BE2C (cell line): ENCODE results near the gene MLH1.

Source experiments
- DNase-seq: peaks from one replicate; pipeline ENCODE4 v3.0.0-alpha.2; 2020
- H3K27me3 ChIP-seq: fragments of 250-450 bp; sonication (Bioruptor Pico); 2 replicates; pipeline ENCODE4 v1.5.1; 2020; ENCODE audit warnings: mild to moderate bottlenecking
- H3K36me3 ChIP-seq: fragments of 250-450 bp; sonication (Bioruptor Pico); 2 replicates; pipeline ENCODE4 v1.5.1; 2020; ENCODE audit warnings: mild to moderate bottlenecking
- H3K4me1 ChIP-seq: fragments of 250-450 bp; sonication (Bioruptor Pico); 2 replicates; pipeline ENCODE4 v1.5.1; 2020
- H3K4me3 ChIP-seq: 2 replicates; pipeline ENCODE4 v1.5.1; 2011; ENCODE audit warnings: low read depth, low read length
- H3K9me3 ChIP-seq: fragments of 250-450 bp; sonication (Bioruptor Pico); 2 replicates; pipeline ENCODE4 v1.5.1; 2020
- TF ChIP-seq, protein P1 (sequence below): IDR thresholded peaks from 2 replicates; pipeline ENCODE4 v1.5.1; 2012; ENCODE audit warnings: mild to moderate bottlenecking, low read depth, low read length

The MLH1 gene

DNA sequence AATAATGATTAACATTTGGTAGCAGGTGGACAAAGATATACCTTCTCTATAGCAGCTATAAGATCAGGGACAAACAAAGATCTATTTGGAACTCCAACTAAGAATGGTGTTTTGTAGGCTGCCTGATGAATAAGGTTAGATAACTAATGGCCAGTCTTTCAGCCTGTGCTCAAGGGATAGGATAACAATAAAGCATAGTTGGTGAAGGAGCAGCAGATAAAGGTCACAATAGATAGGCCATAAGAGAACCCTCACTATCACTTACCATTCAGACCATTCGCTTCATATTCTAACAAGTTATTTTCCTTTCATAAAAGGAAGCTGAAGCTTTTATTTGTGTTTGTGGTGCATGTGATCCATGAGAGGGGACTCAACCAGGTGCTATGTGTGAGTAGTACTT lies 20.2 kb upstream of the MLH1 start:
- DNase-seq = no peak
- Histone ChIP-seq H3K36me3 (no peaks in the 10 kb centered on the region), H3K27me3 (no peaks in the 10 kb centered on the region), H3K4me1 (peaks cover 5% of the 10 kb centered on the region; the same call in 1 of the 2 replicates), H3K9me3 (no peaks in the 10 kb centered on the region), H3K4me3 (no peak overlapping the region)
- TF ChIP-seq, protein P1, sequence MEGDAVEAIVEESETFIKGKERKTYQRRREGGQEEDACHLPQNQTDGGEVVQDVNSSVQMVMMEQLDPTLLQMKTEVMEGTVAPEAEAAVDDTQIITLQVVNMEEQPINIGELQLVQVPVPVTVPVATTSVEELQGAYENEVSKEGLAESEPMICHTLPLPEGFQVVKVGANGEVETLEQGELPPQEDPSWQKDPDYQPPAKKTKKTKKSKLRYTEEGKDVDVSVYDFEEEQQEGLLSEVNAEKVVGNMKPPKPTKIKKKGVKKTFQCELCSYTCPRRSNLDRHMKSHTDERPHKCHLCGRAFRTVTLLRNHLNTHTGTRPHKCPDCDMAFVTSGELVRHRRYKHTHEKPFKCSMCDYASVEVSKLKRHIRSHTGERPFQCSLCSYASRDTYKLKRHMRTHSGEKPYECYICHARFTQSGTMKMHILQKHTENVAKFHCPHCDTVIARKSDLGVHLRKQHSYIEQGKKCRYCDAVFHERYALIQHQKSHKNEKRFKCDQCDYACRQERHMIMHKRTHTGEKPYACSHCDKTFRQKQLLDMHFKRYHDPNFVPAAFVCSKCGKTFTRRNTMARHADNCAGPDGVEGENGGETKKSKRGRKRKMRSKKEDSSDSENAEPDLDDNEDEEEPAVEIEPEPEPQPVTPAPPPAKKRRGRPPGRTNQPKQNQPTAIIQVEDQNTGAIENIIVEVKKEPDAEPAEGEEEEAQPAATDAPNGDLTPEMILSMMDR = no peak

DNA sequence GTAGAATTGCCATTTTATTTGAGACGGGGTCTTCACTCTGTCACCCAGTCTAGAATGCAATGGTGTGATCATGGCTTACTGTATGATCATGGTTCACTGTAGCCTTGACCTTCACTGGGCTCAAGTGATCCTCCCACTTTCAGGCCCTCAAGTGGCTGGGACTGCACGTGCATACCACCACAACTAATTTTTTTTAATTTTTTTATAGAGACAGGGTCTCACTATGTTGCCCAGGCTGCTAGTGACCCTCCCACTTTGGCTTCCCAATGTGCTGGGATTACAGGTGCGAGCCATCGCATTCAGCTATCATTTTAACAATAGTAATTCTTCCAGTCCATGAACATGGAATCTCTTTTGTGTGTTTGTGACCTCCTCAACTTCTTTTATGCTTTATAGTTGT lies 12.3 kb upstream of the MLH1 start:
- TF ChIP-seq, protein P1 = no peak
- Histone ChIP-seq H3K4me1 (no peaks in the 10 kb centered on the region), H3K27me3 (no peaks in the 10 kb centered on the region), H3K4me3 (no peak overlapping the region), H3K9me3 (no peaks in the 10 kb centered on the region), H3K36me3 (peaks cover 11% of the 10 kb centered on the region)
- DNase-seq = no peak

DNA sequence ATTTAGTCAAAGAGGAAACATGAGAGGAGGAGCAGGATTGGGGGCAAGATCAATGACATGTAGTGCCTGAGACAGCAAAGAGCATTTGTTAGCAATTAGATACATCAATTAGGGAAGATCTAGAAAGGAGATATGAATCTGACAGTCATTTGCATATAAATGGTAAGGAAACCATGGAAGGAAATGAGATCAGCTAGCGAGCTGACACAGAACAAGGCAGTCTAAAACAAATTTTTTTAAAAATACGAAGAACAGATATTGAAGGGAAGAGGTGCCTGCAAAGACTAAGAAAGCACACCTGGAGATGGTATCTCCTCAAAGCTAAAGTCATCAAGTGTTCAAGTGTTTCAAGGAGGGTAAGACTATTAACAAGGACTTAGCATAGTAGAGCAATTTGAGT lies 5.0 kb upstream of the MLH1 start:
- H3K27me3 ChIP-seq = no peaks in the 10 kb centered on the region
- TF ChIP-seq, protein P1 = no peak
- peaks cover 15% of the 10 kb centered on the region for H3K36me3 ChIP-seq
- no peaks in the 10 kb centered on the region for H3K9me3 ChIP-seq
- H3K4me1 ChIP-seq = no peaks in the 10 kb centered on the region
- DNase-seq = no peak
- H3K4me3 ChIP-seq = no peak overlapping the region

DNA sequence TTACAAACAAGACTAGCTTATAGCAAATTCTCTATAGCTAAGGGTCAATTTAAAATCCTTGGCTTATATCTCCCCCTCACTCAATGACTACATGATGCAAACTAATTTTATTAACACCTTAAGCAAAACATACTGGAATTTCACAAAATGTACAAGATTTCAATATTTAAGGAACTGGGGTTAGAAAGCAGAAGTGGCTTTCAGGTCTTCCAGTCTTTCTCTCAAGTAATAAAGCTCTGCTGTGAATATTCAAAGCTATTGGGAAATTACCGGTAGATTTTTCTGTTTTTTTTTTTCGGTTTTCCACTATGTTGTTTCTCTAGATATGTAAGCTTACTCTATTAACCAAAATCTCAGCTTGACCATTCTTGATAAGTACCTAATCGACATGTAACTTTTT lies 4.3 kb upstream of the MLH1 start:
- TF ChIP-seq, protein P1 = no peak
- H3K36me3 ChIP-seq = peaks cover 15% of the 10 kb centered on the region
- DNase-seq = no peak
- H3K27me3 ChIP-seq = no peaks in the 10 kb centered on the region
- no peaks in the 10 kb centered on the region for H3K9me3 ChIP-seq
- H3K4me1 ChIP-seq = no peaks in the 10 kb centered on the region
- peak overlapping the region; percentile 95 for H3K4me3 ChIP-seq

DNA sequence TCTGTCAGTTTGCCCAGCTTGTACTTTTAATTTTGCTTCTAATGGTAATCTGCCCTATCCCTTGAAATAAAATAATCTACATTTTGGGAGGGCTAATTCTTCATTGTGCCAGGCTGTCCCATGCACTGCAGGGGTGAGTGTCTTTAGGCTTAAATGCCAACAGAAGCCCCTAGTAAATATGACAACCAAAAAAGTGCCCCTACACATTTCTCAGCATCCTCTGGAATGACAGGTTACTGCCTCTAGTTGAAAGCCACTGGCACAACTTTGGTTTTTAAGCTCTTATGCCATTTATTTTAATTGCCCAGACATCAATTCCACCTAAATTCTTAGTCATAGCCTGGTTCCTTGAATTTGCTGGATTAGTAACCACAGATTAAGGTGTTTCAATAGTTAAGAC lies 3.8 kb upstream of the MLH1 start:
- Histone ChIP-seq H3K27me3 (no peaks in the 10 kb centered on the region), H3K36me3 (peaks cover 15% of the 10 kb centered on the region), H3K4me1 (no peaks in the 10 kb centered on the region), H3K9me3 (no peaks in the 10 kb centered on the region), H3K4me3 (peak overlapping the region; percentile 95)
- no peak for DNase-seq
- TF ChIP-seq, protein P1 = no peak

DNA sequence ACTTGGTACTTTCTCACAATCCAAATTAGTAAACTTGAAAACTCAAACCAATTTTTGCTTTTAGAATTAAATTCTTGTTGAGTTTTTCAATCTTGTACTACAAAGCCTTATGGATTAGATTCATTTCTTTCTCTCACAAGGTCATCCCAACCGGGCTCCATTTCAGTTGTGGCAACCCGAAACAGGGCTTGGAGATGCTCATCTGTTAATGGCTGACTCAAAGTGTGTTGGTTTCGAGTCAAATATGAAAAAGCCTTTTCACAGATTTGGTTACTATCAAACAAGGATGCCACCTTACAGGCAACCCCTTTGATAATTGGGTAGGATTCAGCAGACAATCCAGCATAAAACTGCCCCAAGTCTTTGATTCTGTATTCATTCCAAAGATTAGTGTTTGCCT lies 2.2 kb upstream of the MLH1 start:
- H3K27me3 ChIP-seq = no peaks in the 10 kb centered on the region
- peak overlapping the region; percentile 95 for H3K4me3 ChIP-seq
- peaks cover 4% of the 10 kb centered on the region; the same call in 1 of the 2 replicates for H3K36me3 ChIP-seq
- DNase-seq = no peak
- TF ChIP-seq, protein P1 = no peak
- no peaks in the 10 kb centered on the region for H3K9me3 ChIP-seq
- H3K4me1 ChIP-seq = no peaks in the 10 kb centered on the region
